A549 (cell line): Measurements from ENCODE around the gene CHST15. TPM values are rescaled to one million over a fixed set of nuclear protein-coding genes. Genes with fewer than 3 reads are reported as not detected.

Experiments used
- ATAC-seq, 2 experiments: fragments of 200-7000 bp in 1 of 2; fragments of >200 bp in 1 of 2; cut with Nextera tagmentation in 1 of 2; cut with Tn5 transposase in 1 of 2; 3 replicates each; pipeline versions ENCODE4 v1.8.0 to v1.9.1; 2018 to 2020; ENCODE audit warnings: mild to moderate bottlenecking in 1 of 2, moderate library complexity in 1 of 2
- CTCF ChIA-PET: fragments of 300-600 bp; sonication (Branson Sonifier 250); formaldehyde crosslinking; extraction: SDS; loops from one replicate; lab custom pipeline; 2021; ENCODE audit warnings: antibody characterized with exemption, inconsistent platforms; lab: Yijun Ruan, JAX
- POLR2A ChIA-PET: fragments of 350-600 bp; formaldehyde crosslinking; extraction: SDS; loops from one replicate; lab custom pipeline; 2021; ENCODE audit warnings: antibody characterized with exemption, inconsistent platforms; lab: Yijun Ruan, JAX
- DNase-seq, 2 experiments: peaks; one replicate each; pipeline versions ENCODE4 v3.0.0 to v3.0.0-alpha.2; 2011 to 2016; ENCODE audit warnings: low read depth in 1 of 2, low spot score in 1 of 2
- FAIRE-seq: peaks from 2 replicates; lab custom pipeline; 2011; peaks lifted over from hg19 to GRCh38; lab: Jason Lieb, UNC
- H3K27ac ChIP-seq, 2 experiments: fragments of >200 bp; sonication (Bioruptor Twin); formaldehyde crosslinking; 3 replicates each; pipeline ENCODE4 v1.5.1; 2016 to 2017
- H3K4me1 ChIP-seq: fragments of >200 bp; sonication (Bioruptor Twin); formaldehyde crosslinking; 3 replicates; pipeline ENCODE4 v1.6.1; 2016
- H3K4me2 ChIP-seq: fragments of >200 bp; sonication (Bioruptor Twin); formaldehyde crosslinking; 3 replicates; pipeline ENCODE4 v1.6.1; 2016
- H3K4me3 ChIP-seq: fragments of >200 bp; sonication (Bioruptor Twin); formaldehyde crosslinking; 3 replicates; pipeline ENCODE4 v1.5.1; 2016
- H3K9me3 ChIP-seq: fragments of >200 bp; sonication (Bioruptor Twin); formaldehyde crosslinking; 3 replicates; pipeline ENCODE4 v1.6.1; 2016
- CBX2 ChIP-seq: fragments of 200-600 bp; sonication (generic); IDR thresholded peaks from 2 replicates; pipeline ENCODE4 v1.6.1; 2016; ENCODE audit warnings: low read depth, mild to moderate bottlenecking, borderline replicate concordance
- ESRRA ChIP-seq: fragments of 150-350 bp; IDR thresholded peaks from 2 replicates; pipeline ENCODE4 v1.6.1; 2014; ENCODE audit warnings: mild to moderate bottlenecking, low read length, borderline replicate concordance
- FOXS1 ChIP-seq: fragments of 250-450 bp; sonication (Bioruptor Pico); IDR thresholded peaks from 2 replicates; pipeline ENCODE4 v1.5.0; 2020; ENCODE audit warnings: mild to moderate bottlenecking, moderate library complexity
- HEYL ChIP-seq: fragments of 250-450 bp; sonication (Bioruptor Pico); IDR thresholded peaks from 2 replicates; pipeline ENCODE4 v1.8.0; 2021; ENCODE audit warnings: mild to moderate bottlenecking, moderate library complexity
- HOXB5 ChIP-seq: fragments of 250-450 bp; sonication (Bioruptor Pico); IDR thresholded peaks from 2 replicates; pipeline ENCODE4 v1.5.0; 2020; ENCODE audit warnings: mild to moderate bottlenecking, moderate library complexity
- KDM1A ChIP-seq: fragments of 200-600 bp; sonication (generic); IDR thresholded peaks from 2 replicates; pipeline ENCODE4 v1.6.1; 2016; ENCODE audit warnings: low read depth, mild to moderate bottlenecking
- MAZ ChIP-seq: fragments of 150-350 bp; IDR thresholded peaks from 2 replicates; pipeline ENCODE4 v1.6.1; 2014; ENCODE audit warnings: antibody characterized with exemption, low read depth, low read length, borderline replicate concordance
- MYC ChIP-seq: IDR thresholded peaks from 2 replicates; pipeline ENCODE4 v1.6.1; 2012; ENCODE audit warnings: mild to moderate bottlenecking, inconsistent platforms, low read length, improper control_type of control experiment, borderline replicate concordance
- NFE2L2 ChIP-seq: fragments of 150-350 bp; conservative IDR thresholded peaks from 2 replicates; pipeline ENCODE4 v1.6.1; 2014; ENCODE audit warnings: low read length
- NPAS2 ChIP-seq: fragments of 250-450 bp; sonication (Bioruptor Pico); IDR thresholded peaks from 2 replicates; pipeline ENCODE4 v1.8.0; 2022; ENCODE audit warnings: mild to moderate bottlenecking, moderate library complexity, borderline replicate concordance
- POLR2A ChIP-seq: IDR thresholded peaks from 2 replicates; pipeline ENCODE4 v1.6.1; 2012; ENCODE audit warnings: mild to moderate bottlenecking, low read length
- POLR2AphosphoS2 ChIP-seq: conservative IDR thresholded peaks from 2 replicates; pipeline ENCODE4 v1.6.1; 2012; ENCODE audit warnings: low read length, improper control_type of control experiment, inconsistent platforms
- RAD21 ChIP-seq, 2 experiments: fragments of >200 bp in 1 of 2; sonication (Bioruptor Twin) in 1 of 2; formaldehyde crosslinking in 1 of 2; IDR thresholded peaks in 1 of 2; conservative IDR thresholded peaks in 1 of 2; 2 replicates in 1 of 2; 3 replicates in 1 of 2; pipeline ENCODE4 v1.6.1; 2012 to 2018; ENCODE audit warnings: inconsistent platforms in 1 of 2
- RNF2 ChIP-seq: fragments of 200-600 bp; sonication (generic); IDR thresholded peaks from 2 replicates; pipeline ENCODE4 v1.6.1; 2016; ENCODE audit warnings: low read depth, mild to moderate bottlenecking, antibody characterized with exemption, moderate library complexity, borderline replicate concordance
- ZC3H11A ChIP-seq: fragments of 450-650 bp; IDR thresholded peaks from 2 replicates; pipeline ENCODE4 v1.6.1; 2014; ENCODE audit warnings: antibody characterized with exemption, mild to moderate bottlenecking
- ZNF302 ChIP-seq: fragments of 250-450 bp; sonication (Bioruptor Pico); IDR thresholded peaks from 2 replicates; pipeline ENCODE4 v1.9.0; 2021; ENCODE audit warnings: inconsistent platforms, mild to moderate bottlenecking, moderate library complexity
- WGBS: methylation state at CpG from one replicate; pipeline ENCODE4 v1.1.6; 2017; ENCODE audit errors: missing lambda C conversion rate; 5-methylcytosine and 5-hydroxymethylcytosine counted together
- polyA plus RNA-seq, 4 experiments: library from polyadenylated mRNA; depleted of rRNA in 3 of 4; stranded (reverse); fragments of >200 nt; fragmentation: RNase III in 1 of 4; extraction: RNeasy Plus Mini Kit Qiagen cat#74134 plus additional on column Dnase treatment in 1 of 4; gene quantifications; 2 replicates in 3 of 4; 3 replicates in 1 of 4; pipeline ENCODE4 v1.2.3, GENCODE V29; 2011 to 2017
- TF ChIP-seq, protein P1 (sequence below): fragments of >200 bp; sonication (Bioruptor Twin); formaldehyde crosslinking; IDR thresholded peaks from 2 replicates; pipeline ENCODE4 v1.6.1; 2016
- TF ChIP-seq, protein P2 (sequence below): fragments of >200 bp; sonication (Bioruptor Twin); formaldehyde crosslinking; IDR thresholded peaks from 3 replicates; pipeline ENCODE4 v1.5.1; 2016
- TF ChIP-seq, protein P3 (sequence below): fragments of 150-350 bp; IDR thresholded peaks from 2 replicates; pipeline ENCODE4 v1.6.1; 2014; ENCODE audit warnings: low read depth, mild to moderate bottlenecking, low read length
- TF ChIP-seq, protein P4 (sequence below): fragments of >200 bp; sonication (Bioruptor Twin); formaldehyde crosslinking; IDR thresholded peaks from 3 replicates; pipeline ENCODE4 v1.6.1; 2016
- TF ChIP-seq, protein P5 (sequence below): IDR thresholded peaks from 2 replicates; pipeline ENCODE4 v1.6.1; 2012

CHST15 gene
- polyA plus RNA-seq, 2 of the 4 experiments (the other 2 are of a cell fraction), result 5.1 to 10.3 TPM

DNA sequence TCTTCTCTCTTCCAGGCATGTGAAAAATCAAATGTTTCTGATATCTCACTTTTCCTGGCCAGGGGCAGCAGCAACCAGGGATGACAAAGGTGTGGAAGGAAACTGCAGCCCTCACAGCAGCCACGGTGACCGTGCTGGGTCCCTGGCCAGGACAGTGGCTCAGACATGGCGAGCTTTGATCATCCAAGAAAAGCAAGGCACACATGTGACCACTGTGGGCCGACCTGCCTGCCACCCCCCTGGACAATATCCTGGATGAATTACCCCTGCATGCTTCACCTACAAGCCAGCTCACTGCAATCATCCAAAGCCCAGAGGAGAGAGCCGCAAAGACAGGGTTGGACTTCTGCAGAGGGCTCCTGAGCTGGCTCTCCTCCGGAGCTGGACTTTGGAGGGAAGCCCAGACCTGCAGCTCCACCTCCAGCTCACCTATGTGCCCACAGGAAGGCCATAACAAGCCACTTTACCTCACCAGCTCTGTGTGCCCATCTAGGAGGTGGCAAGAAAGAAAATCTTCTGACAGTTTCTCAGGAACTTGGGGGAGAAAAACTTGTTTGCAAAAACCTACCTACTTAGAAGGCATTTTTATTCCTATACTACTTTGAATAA is 2.7 kb downstream of the CHST15 start:
- ChIA-PET POLR2A (interaction anchor here (1.6 kb wide), 1 partner anchor 62 kb away, joined by 8 read pairs; no protein-coding TSS in a partner anchor), CTCF (interaction anchor here (1.4 to 4.4 kb wide), 3 partner anchors 16 to 299 kb away, joined by 3 to 45 read pairs (median 10); no protein-coding TSS in a partner anchor)
- no peaks in the 10 kb centered on the region for H3K9me3 ChIP-seq
- 78% methylated on average over 6 of the region's 6 CpGs for WGBS
- no peak overlapping the region for H3K4me3 ChIP-seq
- no peak overlapping the region for H3K4me2 ChIP-seq
- peaks cover 14% of the 10 kb centered on the region for H3K4me1 ChIP-seq
- TF ChIP-seq, protein P1, sequence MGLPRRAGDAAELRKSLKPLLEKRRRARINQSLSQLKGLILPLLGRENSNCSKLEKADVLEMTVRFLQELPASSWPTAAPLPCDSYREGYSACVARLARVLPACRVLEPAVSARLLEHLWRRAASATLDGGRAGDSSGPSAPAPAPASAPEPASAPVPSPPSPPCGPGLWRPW, result no peak
- TF ChIP-seq FOXS1 (CRISPR knock-in tag), result no peak
- no peak for TF ChIP-seq MAZ
- no peak for TF ChIP-seq NPAS2 (CRISPR knock-in tag)
- TF ChIP-seq, protein P2, sequence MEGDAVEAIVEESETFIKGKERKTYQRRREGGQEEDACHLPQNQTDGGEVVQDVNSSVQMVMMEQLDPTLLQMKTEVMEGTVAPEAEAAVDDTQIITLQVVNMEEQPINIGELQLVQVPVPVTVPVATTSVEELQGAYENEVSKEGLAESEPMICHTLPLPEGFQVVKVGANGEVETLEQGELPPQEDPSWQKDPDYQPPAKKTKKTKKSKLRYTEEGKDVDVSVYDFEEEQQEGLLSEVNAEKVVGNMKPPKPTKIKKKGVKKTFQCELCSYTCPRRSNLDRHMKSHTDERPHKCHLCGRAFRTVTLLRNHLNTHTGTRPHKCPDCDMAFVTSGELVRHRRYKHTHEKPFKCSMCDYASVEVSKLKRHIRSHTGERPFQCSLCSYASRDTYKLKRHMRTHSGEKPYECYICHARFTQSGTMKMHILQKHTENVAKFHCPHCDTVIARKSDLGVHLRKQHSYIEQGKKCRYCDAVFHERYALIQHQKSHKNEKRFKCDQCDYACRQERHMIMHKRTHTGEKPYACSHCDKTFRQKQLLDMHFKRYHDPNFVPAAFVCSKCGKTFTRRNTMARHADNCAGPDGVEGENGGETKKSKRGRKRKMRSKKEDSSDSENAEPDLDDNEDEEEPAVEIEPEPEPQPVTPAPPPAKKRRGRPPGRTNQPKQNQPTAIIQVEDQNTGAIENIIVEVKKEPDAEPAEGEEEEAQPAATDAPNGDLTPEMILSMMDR, result no peak
- TF ChIP-seq NFE2L2, result no peak
- TF ChIP-seq, protein P3, sequence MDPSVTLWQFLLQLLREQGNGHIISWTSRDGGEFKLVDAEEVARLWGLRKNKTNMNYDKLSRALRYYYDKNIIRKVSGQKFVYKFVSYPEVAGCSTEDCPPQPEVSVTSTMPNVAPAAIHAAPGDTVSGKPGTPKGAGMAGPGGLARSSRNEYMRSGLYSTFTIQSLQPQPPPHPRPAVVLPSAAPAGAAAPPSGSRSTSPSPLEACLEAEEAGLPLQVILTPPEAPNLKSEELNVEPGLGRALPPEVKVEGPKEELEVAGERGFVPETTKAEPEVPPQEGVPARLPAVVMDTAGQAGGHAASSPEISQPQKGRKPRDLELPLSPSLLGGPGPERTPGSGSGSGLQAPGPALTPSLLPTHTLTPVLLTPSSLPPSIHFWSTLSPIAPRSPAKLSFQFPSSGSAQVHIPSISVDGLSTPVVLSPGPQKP, result no peak
- no peak for TF ChIP-seq RNF2
- TF ChIP-seq HOXB5 (CRISPR knock-in tag), result no peak
- no peak for TF ChIP-seq ESRRA
- ATAC-seq (no peak), DNase-seq (no peak), FAIRE-seq (no peak)
- no peak overlapping the region for H3K27ac ChIP-seq

DNA sequence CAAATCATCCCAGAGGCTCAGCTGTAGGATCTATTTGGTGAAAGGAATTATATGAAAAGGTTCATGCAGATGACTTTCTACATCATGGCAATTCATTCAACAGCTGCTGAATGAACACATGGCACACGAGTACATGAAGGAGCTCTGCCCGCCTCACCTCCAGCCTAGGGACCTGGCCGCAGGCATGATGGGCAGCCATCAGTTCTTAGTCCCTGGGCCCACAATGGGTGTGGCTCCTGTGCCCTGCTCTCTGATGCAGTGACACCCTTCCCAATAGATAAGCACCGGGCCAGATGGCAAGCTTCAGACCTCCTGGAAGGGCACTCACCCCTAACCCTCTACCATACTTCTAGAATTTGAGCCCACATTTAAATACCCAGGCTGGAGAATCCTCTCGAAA is 3.5 kb downstream of the CHST15 start:
- Histone ChIP-seq H3K27ac (no peak overlapping the region), H3K9me3 (no peaks in the 10 kb centered on the region), H3K4me3 (no peak overlapping the region), H3K4me2 (no peak overlapping the region), H3K4me1 (peaks cover 14% of the 10 kb centered on the region)
- no peak for TF ChIP-seq HEYL (CRISPR knock-in tag)
- TF ChIP-seq ESRRA, result no peak
- no peak for TF ChIP-seq POLR2A
- TF ChIP-seq MYC, result no peak
- no peak for TF ChIP-seq KDM1A
- no peak for TF ChIP-seq RAD21 (conservative IDR thresholded peaks at IDR 0.05 in 1 of 2, IDR thresholded peaks at IDR 0.05 in 1 of 2)
- no peak for TF ChIP-seq ZNF302 (CRISPR knock-in tag)
- ATAC-seq (no peak), DNase-seq (no peak), FAIRE-seq (no peak)
- WGBS, result 87% methylated on average over 5 of the region's 5 CpGs
- POLR2A ChIA-PET, result interaction anchor here (1.6 kb wide), 1 partner anchor 63 kb away, joined by 8 read pairs; no protein-coding TSS in a partner anchor
- CTCF ChIA-PET, result interaction anchor here (0.6 to 4.4 kb wide), 5 partner anchors 17 to 300 kb away, joined by 3 to 45 read pairs (median 3); no protein-coding TSS in a partner anchor

DNA sequence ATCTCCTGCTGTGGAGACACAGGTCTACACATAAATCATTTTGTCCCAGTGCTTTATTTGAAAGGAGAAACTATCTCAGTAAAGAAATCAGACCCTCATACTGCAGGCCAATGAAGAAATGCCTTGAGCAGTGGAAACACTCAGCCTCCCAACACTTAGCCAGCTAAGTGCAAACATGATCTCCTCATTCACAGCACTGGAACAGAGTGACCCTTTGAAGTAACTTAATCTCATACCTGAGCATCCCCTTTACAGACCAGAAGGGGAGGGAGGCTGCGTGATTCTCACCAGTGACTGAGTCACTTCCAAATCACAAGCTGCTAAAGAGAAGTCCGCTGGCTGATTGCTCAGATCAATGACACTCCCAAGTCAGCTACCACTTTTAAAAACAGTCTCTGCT is 4.5 kb downstream of the CHST15 start:
- ChIA-PET POLR2A (interaction anchor here (0.6 kb wide), 1 partner anchor 435 kb away, joined by 9 read pairs; no protein-coding TSS in a partner anchor), CTCF (interaction anchor here (1.1 to 2.0 kb wide), 5 partner anchors 26 to 315 kb away, joined by 3 to 10 read pairs (median 3); no protein-coding TSS in a partner anchor)
- 90% methylated on average over 2 of the region's 2 CpGs for WGBS
- DNase-seq, result no peak
- TF ChIP-seq, protein P4, sequence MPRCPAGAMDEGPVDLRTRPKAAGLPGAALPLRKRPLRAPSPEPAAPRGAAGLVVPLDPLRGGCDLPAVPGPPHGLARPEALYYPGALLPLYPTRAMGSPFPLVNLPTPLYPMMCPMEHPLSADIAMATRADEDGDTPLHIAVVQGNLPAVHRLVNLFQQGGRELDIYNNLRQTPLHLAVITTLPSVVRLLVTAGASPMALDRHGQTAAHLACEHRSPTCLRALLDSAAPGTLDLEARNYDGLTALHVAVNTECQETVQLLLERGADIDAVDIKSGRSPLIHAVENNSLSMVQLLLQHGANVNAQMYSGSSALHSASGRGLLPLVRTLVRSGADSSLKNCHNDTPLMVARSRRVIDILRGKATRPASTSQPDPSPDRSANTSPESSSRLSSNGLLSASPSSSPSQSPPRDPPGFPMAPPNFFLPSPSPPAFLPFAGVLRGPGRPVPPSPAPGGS, result no peak
- TF ChIP-seq, protein P5, sequence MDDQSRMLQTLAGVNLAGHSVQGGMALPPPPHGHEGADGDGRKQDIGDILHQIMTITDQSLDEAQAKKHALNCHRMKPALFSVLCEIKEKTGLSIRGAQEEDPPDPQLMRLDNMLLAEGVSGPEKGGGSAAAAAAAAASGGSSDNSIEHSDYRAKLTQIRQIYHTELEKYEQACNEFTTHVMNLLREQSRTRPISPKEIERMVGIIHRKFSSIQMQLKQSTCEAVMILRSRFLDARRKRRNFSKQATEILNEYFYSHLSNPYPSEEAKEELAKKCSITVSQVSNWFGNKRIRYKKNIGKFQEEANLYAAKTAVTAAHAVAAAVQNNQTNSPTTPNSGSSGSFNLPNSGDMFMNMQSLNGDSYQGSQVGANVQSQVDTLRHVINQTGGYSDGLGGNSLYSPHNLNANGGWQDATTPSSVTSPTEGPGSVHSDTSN, result no peak
- no peak for TF ChIP-seq ZC3H11A
- TF ChIP-seq POLR2AphosphoS2, result no peak
- no peak for TF ChIP-seq HOXB5 (CRISPR knock-in tag)
- no peak for TF ChIP-seq CBX2
- TF ChIP-seq, all 56 proteins: peak for 0
- Histone ChIP-seq H3K27ac (no peak overlapping the region), H3K9me3 (no peaks in the 10 kb centered on the region), H3K4me3 (no peak overlapping the region), H3K4me1 (peaks cover 9% of the 10 kb centered on the region), H3K4me2 (no peak overlapping the region)
- no peak for ATAC-seq
- FAIRE-seq, result no peak
